GM06990 (cell line): ENCODE measurements around the gene PKD2L1.

Experiments used
- DNase-seq: peaks from one replicate; pipeline ENCODE4 v3.0.0-alpha.2; 2011; ENCODE audit not compliant: insufficient read length; ENCODE audit errors: extremely low read depth
- H3K27me3 ChIP-seq: replicated peaks from 2 replicates; pipeline ENCODE4 v1.6.0; 2011; ENCODE audit warnings: low read length; ENCODE audit not compliant: control insufficient read depth, insufficient read depth
- H3K36me3 ChIP-seq: 2 replicates; pipeline ENCODE4 v1.5.1; 2011; ENCODE audit warnings: low read length; ENCODE audit not compliant: control insufficient read depth, insufficient read depth
- H3K4me3 ChIP-seq: replicated peaks from 2 replicates; pipeline ENCODE4 v1.5.1; 2011; ENCODE audit warnings: low read depth, mild to moderate bottlenecking, control low read depth, low read length
- TF ChIP-seq, protein P1 (sequence below): IDR thresholded peaks from 2 replicates; pipeline ENCODE4 v1.5.1; 2011; ENCODE audit warnings: low read length, control low read depth, mild to moderate bottlenecking, inconsistent platforms; ENCODE audit not compliant: insufficient read depth, poor library complexity, severe bottlenecking

Gene PKD2L1

GRCh38 chr10:100248820-100249219 lies 81.2 kb downstream of the PKD2L1 start:
- H3K36me3 ChIP-seq = peaks cover 6% of the 10 kb centered on the region
- TF ChIP-seq, protein P1, sequence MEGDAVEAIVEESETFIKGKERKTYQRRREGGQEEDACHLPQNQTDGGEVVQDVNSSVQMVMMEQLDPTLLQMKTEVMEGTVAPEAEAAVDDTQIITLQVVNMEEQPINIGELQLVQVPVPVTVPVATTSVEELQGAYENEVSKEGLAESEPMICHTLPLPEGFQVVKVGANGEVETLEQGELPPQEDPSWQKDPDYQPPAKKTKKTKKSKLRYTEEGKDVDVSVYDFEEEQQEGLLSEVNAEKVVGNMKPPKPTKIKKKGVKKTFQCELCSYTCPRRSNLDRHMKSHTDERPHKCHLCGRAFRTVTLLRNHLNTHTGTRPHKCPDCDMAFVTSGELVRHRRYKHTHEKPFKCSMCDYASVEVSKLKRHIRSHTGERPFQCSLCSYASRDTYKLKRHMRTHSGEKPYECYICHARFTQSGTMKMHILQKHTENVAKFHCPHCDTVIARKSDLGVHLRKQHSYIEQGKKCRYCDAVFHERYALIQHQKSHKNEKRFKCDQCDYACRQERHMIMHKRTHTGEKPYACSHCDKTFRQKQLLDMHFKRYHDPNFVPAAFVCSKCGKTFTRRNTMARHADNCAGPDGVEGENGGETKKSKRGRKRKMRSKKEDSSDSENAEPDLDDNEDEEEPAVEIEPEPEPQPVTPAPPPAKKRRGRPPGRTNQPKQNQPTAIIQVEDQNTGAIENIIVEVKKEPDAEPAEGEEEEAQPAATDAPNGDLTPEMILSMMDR = no peak
- H3K4me3 ChIP-seq = no peak overlapping the region
- no peak for DNase-seq
- H3K27me3 ChIP-seq = no peaks in the 10 kb centered on the region

GRCh38 chr10:100245484-100246220 lies 84.4 kb downstream of the PKD2L1 start:
- peaks cover 4% of the 10 kb centered on the region for H3K36me3 ChIP-seq
- no peak for DNase-seq

GRCh38 chr10:100239851-100240250 lies 90.2 kb downstream of the PKD2L1 start:
- TF ChIP-seq, protein P1 = no peak
- peaks cover 17% of the 10 kb centered on the region for H3K36me3 ChIP-seq
- H3K27me3 ChIP-seq = no peaks in the 10 kb centered on the region
- no peak for DNase-seq
- no peak overlapping the region for H3K4me3 ChIP-seq

More at GRCh38 chr10:100245484-100246220, 84.4 kb downstream of the PKD2L1 start:
- Histone ChIP-seq H3K27me3 (no peaks in the 10 kb centered on the region), H3K4me3 (no peak overlapping the region)
- TF ChIP-seq, protein P1 = no peak

- Histone ChIP-seq H3K36me3 (peaks cover 20% of the 10 kb centered on the region), H3K4me3 (no peak overlapping the region), H3K27me3 (no peaks in the 10 kb centered on the region)
- TF ChIP-seq, protein P1 = no peak
- no peak for DNase-seq
These were observed 91.6 kb downstream of the PKD2L1 start for GRCh38 chr10:100238429-100238828.
